GM19455 (cell line): ENCODE data around the gene XPC.
A peak's percentile ranks its signal among the peaks of the same experiment; 100 is the strongest.

ENCODE experiments used
- ATAC-seq: cut with Tn5 transposase; IDR thresholded peaks from one replicate; pipeline ENCODE4 v1.9.1; 2021; ENCODE audit not compliant: unreplicated experiment

XPC gene

DNA sequence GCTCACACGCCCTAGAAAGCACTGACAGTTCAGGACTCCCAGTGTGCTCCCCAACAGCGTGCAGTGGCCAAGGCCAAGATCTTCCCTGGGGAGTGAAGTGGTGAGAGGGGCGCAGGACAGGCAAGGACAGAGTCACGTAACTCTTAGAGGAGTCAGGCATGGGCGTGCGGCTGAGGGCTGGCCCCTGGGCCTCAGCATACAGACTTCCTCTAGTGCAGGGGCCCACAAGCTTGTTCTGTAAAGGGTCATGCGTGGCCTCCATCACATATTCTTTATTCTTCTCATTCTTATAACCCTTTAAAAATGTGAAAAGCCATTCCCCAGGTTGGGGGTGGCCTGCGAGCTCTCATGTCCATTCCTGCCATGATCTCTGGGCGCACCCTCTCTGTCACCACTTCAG, 28.3 kb downstream of the XPC start:
- ATAC-seq: no peak

DNA sequence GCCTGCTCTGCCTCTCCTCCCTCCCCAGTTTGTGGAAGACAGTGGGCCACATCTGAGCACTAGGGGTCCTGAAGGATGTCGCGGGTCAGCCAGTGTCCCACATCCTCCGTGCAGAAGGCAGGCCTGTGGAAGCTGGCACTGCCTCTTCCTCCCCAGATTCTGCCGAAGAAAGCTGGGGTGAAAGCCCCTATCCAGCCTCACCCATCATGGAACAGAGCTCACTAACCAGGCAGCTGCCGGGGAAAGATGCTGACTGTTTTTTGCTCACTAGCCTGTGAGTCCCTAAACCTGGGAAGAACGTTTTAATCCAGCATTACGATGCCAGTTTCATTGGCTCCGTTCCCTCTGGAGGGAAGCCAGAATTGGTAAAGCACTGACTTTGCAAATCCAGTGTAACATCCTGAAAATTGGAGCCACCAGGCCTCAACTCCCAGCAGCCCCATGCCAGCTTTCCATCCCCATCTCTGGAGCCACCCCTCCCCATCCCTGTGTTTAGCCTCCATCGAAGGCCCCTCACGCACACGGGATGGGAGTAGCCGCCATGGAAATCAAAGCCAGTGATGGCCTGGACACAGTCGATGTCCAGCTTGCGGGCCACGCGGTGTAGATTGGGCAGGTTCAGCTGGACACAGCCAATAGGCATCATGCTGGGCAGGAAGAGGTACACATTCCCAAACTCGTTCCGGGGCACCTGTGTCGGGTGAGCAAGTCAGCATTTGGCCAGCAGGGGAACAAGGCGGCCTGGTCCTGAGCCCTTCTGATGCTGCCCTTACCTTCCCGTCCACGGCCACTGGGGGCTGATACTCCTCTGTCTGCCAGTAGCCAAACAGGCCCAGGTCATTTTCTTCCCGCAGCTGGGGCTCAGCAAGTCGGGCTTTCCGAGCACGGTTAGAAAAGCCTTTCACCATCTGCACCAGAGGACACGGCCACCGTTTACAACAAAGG, 30.1 kb downstream of the XPC start:
- ATAC-seq: no peak

DNA sequence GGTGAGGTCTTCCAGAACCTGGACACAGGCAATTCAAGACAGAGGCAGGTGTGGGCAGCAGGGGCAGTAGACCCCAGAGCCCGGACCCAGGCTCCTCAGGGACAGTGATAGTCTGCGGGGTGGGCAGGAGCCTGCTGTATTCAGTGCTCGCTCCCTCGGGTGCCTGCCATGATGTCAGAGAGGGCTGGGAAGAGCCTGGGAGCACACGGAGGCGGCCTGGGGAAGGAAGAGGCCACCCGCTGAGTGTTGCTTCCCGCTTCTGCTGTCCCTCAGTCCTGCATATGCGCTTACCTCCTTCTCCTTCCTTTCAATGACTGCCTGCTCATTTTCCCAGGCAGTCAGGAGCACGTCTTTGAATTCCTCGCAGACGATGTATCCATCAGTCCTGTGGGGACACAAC, 30.8 kb downstream of the XPC start:
- no peak for ATAC-seq

DNA sequence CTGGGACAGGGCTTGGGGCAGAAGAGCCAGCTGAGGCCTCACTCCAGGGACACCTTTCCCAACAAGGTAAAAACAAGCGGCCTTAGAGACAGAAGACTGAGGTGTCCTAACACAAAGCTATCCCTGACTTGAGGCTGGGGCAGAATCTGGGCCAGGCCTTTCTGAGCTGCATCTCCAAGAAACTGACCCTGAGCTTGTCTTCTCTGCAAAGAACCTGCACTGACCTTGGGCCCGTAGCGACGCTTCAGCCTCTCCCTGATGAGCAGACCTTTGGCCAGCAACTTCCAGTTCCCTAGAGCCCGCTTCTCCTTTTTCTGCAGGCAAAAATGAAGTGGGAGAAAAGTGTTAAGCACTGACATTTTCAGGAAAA, 31.4 kb downstream of the XPC start:
- ATAC-seq: no peak

DNA sequence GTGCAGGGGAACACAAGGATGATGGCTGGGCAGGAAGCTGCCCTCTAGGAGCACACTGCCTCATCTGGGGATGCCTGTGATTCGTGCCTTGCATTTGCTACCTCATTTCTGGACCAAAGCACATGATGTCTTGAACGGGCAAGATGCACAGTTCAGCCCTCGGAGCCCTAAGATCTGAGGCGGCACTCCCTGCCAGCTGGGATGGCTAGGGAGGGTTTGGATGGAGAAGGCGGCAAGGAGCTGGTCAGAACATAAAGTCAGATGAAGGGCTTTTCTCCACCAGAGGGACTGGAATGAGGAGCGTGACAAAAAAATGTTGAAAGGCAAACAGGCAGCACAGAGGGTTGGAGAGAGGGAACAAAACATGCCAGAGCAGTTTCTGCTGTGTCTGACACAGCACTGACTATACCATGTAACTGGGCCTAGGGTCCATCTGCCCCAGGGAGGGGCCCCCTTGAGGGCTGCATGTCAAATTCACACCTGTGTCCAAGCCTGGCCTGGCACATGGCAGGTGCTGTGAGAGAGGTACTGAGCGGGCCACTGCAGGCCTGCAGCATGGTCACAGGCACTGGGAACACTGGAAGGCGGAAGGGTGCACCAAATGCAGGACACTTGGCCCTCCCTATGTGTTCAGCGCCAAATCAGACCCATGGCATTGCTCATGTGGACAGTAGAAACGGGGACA, 31.9 kb downstream of the XPC start:
- ATAC-seq: no peak

DNA sequence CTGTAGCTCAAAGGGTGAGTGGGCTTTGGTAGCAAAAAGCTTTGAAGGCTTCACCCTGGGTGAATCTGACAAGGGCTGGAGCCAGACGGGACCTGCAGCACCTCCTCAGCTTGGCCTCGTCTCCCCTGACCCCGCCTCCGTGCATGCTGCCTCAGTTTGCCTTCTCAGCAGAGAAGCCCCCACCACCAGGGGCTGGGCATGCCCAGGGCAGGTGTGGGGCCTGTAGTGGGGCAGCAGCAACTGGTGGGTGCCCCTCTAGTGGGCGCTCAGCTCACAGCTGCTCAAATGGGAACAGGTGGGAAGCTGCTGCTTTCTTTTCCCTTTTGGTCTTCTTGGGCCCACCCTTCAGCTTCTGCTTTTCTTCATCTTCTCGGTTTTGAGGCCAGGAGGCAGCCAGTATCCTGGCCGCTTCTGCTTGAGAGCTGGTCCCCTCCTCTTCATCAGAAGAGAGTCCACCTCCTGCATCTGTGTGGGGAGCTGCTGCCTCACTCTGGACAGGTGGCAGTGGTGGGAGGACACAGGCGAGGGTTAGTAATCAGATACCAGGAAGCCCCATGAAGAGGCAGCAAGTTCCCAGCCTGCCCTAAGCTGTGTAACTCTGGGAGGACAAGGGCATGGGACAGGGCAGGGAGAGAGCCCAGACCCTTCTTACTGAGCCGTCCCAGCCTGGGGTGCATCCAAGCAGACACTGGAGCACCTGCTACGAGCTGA, 32.6 kb downstream of the XPC start:
- no peak for ATAC-seq

DNA sequence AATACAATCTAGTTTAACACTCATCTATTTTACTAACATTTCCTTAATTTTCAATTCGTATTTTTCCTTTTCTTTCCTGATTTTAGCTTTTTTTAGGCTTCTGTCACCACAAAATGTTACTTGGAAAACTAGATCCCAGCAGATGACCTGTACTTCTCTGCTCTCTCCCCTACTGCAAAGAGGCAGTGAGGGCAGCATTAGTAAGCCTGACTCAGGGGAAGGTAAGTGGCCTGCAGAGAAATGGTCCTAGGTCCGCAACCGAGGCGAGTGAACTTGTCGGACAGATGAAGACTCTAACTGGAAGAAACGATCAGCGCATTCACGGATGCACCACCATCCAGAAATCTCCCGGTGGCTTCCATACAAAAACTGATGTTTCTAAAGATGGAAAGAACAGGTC, 33.2 kb downstream of the XPC start:
- ATAC-seq: no peak

DNA sequence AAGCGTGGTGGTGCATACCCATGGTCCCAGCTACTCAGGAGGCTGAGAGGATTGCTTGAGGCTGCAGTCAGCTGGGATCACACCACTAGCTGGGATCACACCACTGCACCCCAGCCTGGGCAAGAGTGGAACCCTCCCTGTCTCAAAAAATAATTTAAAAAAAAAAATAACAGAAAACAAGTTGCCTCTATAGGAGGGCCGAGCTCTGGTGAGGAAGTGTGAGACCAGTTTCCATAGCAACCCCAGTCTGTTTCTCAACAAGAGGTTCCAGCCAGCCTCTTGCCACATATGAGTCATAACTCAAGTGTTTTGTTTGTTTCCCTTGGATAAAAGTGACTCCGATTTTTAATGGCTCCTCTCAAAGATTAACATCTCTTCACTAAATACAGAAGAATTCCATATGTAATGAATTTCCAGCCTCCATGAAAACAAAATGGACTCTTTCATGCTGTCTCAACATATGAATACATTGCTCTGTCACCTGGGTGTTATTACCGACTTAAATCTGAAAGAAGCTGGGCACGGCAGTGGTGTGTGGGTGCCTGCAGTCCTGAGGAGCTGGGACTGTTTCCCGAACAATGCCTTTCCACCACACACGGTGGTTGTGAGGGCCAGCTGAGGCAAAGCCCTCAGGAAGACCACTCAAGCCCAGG, 33.9 kb downstream of the XPC start:
- peak; percentile 96 for ATAC-seq

DNA sequence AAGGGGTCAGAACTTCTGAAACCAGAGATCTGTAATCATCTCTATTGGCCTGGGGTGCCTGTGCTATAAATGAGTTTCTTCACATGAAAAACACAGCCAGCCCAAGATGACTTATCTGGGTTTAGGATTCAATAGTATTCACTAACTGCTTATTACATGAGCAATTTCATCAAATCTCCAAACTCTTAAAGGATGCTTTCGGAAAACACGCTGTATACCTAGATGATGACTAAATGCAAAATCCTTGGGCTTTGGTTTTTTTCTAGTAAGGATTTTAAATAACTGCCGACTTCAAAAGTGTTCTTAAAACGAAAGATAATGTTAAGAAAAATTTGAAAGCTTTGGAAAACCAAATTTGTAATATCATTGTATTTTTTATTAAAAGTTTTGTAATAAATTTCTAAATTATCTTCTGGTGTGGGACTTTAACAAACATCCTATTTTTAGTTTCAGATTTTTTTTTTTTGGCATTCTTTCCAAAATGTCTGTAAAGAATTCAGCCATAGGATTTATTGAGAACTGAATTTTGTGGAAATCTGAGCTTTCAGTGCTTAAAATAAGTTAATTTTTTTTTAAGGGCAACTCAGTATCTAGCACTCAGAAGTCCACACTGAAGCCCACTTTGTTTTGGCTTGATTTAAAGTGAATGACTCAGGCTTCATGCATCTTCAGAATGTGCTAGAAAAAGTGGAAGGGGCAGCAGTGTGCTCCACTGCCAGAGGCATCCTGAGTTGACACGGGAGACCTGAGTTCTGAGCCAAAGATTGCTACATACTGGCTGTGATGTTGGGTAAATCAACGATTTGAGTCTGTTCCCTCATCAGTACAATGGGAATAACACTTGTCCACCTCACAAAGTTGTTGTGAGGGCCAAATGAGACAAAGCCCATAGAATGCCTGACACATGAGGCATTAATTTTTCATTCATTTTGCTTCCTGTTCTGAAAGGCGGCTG, 34.9 kb downstream of the XPC start:
- no peak for ATAC-seq

DNA sequence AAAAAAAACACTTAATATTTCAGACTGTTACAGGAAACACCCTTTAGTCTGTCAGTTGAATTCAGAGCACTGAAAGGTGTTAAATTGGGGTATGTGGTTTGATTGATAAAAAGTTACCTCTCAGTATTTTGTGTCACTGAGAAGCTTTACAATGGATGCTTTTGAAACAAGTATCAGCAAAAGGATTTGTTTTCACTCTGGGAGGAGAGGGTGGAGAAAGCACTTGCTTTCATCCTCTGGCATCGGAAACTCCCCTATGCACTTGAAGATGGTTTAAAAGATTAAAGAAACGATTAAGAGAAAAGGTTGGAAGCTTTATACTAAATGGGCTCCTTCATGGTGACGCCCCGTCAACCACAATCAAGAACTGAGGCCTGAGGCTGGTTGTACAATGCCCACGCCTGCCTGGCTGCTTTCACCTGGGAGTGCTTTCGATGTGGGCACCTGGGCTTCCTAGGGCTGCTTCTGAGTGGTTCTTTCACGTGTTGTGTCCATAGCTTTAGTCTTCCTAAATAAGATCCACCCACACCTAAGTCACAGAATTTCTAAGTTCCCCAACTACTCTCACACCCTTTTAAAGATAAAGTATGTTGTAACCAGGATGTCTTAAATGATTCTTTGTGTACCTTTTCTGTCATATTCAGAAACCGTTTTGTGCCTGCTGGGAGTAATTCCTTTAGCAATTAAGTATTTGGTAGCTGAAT, 35.7 kb downstream of the XPC start:
- ATAC-seq: no peak

DNA sequence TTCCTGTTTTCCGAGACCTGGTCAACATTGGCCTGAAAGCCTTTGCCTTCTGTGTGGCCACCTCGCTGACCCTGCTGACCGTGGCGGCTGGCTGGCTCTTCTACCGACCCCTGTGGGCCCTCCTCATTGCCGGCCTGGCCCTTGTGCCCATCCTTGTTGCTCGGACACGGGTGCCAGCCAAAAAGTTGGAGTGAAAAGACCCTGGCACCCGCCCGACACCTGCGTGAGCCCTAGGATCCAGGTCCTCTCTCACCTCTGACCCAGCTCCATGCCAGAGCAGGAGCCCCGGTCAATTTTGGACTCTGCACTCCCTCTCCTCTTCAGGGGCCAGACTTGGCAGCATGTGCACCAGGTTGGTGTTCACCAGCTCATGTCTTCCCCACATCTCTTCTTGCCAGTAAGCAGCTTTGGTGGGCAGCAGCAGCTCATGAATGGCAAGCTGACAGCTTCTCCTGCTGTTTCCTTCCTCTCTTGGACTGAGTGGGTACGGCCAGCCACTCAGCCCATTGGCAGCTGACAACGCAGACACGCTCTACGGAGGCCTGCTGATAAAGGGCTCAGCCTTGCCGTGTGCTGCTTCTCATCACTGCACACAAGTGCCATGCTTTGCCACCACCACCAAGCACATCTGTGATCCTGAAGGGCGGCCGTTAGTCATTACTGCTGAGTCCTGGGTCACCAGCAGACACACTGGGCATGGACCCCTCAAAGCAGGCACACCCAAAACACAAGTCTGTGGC, 36.6 kb downstream of the XPC start:
- no peak for ATAC-seq

DNA sequence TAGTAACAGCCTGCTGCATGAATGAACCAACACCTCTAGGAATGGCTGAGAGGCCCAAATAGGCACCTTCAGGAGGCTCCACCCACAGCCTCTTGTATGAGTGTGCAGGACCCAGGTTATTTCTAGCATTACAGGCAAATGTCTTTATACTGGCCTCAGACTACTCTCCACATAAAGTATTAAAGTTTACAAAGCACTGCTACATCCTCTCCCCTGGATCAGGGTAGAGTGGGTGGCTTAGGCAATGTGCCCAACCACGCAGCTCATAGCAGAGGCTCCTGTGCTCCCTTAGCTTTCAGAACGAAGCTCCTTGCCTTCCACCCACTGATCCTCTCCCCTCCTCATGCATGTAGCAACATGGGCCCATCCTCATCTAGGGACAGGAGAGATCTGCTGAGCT, 37.3 kb downstream of the XPC start:
- ATAC-seq: no peak

DNA sequence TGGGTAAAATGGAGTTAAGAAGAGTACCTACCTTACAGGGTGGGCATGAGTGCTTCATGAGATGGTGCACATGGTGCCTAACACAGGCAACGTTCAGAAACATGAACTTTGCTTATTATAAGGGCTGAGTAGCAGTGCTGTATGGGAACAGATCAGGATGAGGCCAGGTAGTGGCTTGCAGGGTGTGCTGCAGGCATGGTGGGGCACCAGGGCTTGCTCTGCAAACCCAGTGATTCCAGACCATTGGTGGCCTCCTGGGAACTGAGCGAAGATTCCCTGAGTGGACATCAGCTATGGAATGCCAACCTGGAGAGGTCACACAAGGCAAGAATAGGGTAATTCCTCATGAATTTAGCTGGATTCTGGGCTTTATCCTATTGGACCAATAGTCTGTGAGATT, 37.7 kb downstream of the XPC start:
- no peak for ATAC-seq

DNA sequence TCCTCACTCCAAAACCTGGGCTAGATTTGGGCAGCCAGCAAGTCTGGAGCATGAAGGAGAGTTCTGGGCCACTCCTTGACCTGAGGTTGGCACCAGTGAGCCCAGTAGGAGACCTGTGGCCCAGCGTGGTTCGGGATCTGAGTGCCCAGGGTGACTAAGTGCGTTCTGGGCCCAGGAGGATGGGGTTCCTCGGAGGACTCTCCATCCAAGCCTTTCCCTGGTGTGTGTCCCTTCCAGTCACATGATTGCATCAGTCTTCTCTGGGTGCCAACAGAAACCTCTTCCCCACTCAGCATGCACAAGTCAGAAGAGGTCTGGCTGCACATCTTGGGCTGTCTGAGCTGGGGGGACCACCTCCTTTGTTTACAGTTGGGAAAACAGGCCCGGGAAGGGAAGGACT, 38.6 kb downstream of the XPC start:
- ATAC-seq: no peak

DNA sequence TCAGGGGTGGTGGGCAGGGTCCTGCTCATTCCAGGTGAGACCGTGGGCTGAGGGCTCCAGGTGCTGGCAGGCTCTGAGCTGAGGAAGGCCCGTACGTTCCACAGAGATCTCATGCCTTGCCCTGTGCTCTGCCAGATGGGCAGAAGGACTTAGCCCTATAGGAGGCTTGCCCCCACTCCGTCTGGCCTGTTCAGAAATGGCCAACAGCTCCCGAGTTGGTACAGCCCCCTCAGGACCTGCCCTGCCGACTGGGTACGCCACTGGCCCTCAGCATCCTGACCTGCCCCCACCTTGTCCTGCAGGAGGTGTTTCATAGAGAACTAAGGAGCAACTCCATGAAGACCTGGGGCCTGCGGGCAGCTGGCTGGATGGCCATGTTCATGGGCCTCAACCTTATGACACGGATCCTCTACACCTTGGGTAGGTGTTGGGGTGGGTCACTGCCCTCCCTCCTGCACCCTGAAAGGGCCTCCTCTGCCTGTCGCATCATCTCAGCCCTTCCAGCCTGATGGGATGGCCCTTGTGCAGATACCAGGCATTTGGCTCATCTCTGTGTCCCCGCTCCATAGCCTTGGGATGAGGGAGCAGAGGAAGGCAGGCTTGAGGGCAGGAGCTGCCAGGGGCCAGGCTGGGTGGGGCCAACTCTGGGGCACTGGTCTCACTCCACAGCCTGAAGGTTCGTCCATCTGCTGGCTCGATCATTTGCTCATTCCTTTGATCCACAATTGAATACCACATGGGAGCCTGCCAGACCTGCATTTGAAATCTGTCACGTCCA, 39.3 kb downstream of the XPC start:
- ATAC-seq: no peak

DNA sequence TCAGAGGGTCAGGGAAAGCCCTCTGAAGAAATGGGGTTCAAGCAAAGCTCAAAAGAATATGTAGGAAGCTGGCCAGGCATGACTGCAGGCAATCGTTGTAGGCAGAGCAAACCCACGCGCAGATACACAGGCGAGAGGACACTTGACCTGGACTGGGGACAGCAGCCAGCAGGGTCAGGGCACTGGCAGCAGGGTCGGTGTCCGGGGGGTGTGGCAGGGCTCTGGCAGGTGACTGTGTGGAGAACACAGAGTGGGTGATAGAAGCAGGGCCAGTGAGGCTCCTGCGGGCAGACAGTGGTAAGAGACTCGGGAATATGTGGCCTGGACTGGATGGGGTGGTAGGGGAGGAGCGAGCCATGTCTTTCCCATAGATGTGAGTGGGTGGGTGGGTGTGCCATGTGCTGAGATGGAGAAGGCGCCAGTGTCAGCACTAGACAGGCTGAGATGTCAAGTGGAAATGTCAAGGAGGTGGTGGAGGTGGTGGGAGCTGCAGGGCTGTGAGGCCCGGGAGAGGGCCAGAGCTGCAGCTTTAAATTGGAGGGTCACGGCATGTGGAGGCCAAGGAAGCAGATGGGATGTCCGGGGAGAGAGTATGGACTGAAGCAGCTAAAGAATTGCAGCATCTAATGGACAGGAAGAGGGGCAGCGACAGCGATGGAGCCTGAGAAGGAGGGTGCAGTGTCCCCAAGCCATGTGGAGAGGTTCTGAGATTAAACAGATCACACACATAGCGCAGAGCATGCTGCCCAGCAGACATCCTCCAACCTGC, 40.1 kb downstream of the XPC start:
- ATAC-seq: no peak

DNA sequence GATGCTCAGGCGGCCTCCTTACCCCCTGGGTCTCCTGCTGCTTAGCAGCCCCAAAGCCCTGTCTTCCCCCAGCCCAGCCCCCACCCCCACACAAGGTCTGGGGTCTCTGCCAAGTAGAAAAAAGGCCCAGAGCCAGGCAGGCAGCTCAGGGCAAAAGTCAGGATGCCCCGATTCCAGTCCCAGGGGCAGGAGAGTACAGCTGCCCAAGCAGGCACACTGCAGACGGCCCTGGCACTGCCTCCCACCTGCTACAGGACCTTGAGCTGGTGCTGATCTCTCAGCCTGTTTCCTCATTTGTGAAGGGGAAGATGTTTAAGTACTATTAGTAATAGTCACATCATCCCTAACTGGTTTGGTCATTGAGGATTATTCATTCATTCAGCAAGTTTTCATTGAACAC, 41.0 kb downstream of the XPC start:
- ATAC-seq: no peak
